MM.1S (cell line): Measurements from ENCODE around the gene LRRC10B.

Experiments
- DNase-seq: peaks from one replicate; pipeline ENCODE4 v3.0.0-alpha.2; 2015
- H2AFZ ChIP-seq: fragments of 300-600 bp; sonication (generic); 2 replicates; pipeline ENCODE4 v1.6.0; 2016; ENCODE audit warnings: antibody characterized with exemption, low read length
- H3F3A ChIP-seq: fragments of 300-600 bp; sonication (generic); 2 replicates; pipeline ENCODE4 v1.6.1; 2016; ENCODE audit warnings: mild to moderate bottlenecking, antibody characterized with exemption, low read length, moderate library complexity, mixed read lengths; ENCODE audit not compliant: insufficient read depth
- H3K27ac ChIP-seq: fragments of 300-600 bp; sonication (generic); 2 replicates; pipeline ENCODE4 v1.5.1; 2016; ENCODE audit warnings: mild to moderate bottlenecking, low read length
- H3K27me3 ChIP-seq: fragments of 300-600 bp; sonication (generic); replicated peaks from 2 replicates; pipeline ENCODE4 v1.6.0; 2016; ENCODE audit warnings: low read length; ENCODE audit not compliant: insufficient read depth
- H3K36me3 ChIP-seq: fragments of 300-600 bp; sonication (generic); replicated peaks from 2 replicates; pipeline ENCODE4 v1.6.1; 2016; ENCODE audit warnings: mild to moderate bottlenecking, low read length, mixed read lengths; ENCODE audit not compliant: insufficient read depth
- H3K4me1 ChIP-seq: fragments of 300-600 bp; sonication (generic); 2 replicates; pipeline ENCODE4 v1.6.1; 2016; ENCODE audit warnings: low read length, mixed read lengths
- H3K4me2 ChIP-seq: fragments of 300-600 bp; sonication (generic); 2 replicates; pipeline ENCODE4 v1.6.0; 2016; ENCODE audit warnings: low read depth, low read length
- H3K4me3 ChIP-seq: fragments of 300-600 bp; sonication (generic); 2 replicates; pipeline ENCODE4 v1.5.1; 2016; ENCODE audit warnings: low read length, mixed read lengths
- H3K79me2 ChIP-seq: fragments of 300-600 bp; sonication (generic); 2 replicates; pipeline ENCODE4 v1.6.1; 2016; ENCODE audit warnings: mixed run types, low read length, mixed read lengths
- H3K9ac ChIP-seq: fragments of 300-600 bp; sonication (generic); 2 replicates; pipeline ENCODE4 v1.6.1; 2016; ENCODE audit warnings: low read length, mixed read lengths
- H3K9me2 ChIP-seq: fragments of 300-600 bp; sonication (generic); replicated peaks from 2 replicates; pipeline ENCODE4 v1.6.1; 2016; ENCODE audit warnings: mild to moderate bottlenecking, low read length, mixed read lengths; ENCODE audit not compliant: insufficient read depth
- H3K9me3 ChIP-seq: fragments of 300-600 bp; sonication (generic); replicated peaks from 2 replicates; pipeline ENCODE4 v1.6.1; 2016; ENCODE audit warnings: mild to moderate bottlenecking, low read length, mixed read lengths; ENCODE audit not compliant: insufficient read depth
- H4K20me1 ChIP-seq: fragments of 300-600 bp; sonication (generic); 2 replicates; pipeline ENCODE4 v1.6.1; 2016; ENCODE audit warnings: mild to moderate bottlenecking, low read length, moderate library complexity, mixed read lengths; ENCODE audit not compliant: insufficient read depth
- EZH2 ChIP-seq: fragments of 300-600 bp; sonication (generic); optimal IDR thresholded peaks from 2 replicates; pipeline ENCODE3; 2017; ENCODE audit warnings: low read depth, mild to moderate bottlenecking, antibody characterized with exemption, low read length, mixed read lengths
- EZH2phosphoT487 ChIP-seq: fragments of 300-600 bp; sonication (generic); IDR thresholded peaks from 2 replicates; pipeline ENCODE4 v1.6.1; 2018; ENCODE audit warnings: antibody characterized with exemption, low read length
- TF ChIP-seq, protein P1 (sequence below): fragments of 300-600 bp; sonication (generic); IDR thresholded peaks from 2 replicates; pipeline ENCODE4 v1.5.1; 2016; ENCODE audit warnings: antibody characterized with exemption, low read length, mixed read lengths

LRRC10B gene

DNA sequence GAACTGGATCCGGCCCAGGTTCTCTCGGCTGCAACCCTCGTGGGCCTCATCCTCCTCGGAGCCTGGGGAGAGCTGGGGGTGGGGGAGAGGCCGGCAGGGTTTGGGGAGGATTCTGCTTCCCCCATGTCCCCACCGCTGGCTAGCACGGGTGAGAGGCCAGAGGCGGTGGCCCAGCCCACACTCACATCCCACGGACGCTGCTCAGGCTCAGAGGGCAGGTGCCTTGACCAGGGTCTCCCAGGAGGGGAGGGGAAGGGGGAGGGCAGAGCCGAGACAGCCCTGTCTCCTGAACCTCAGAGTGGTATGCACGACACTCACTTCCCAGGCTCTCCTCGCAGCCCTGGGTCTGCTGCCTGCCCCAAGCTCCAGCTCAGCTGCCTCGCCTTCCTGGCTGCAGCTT lies 19.6 kb downstream of the LRRC10B start:
- Histone ChIP-seq H3K9ac (no peak overlapping the region), H3K4me2 (no peak overlapping the region), H4K20me1 (no peaks in the 10 kb centered on the region), H3K79me2 (no peaks in the 10 kb centered on the region), H3K4me1 (no peaks in the 10 kb centered on the region), H3K4me3 (no peak overlapping the region), H3F3A (no peaks in the 10 kb centered on the region), H3K36me3 (no peaks in the 10 kb centered on the region), H3K9me3 (no peaks in the 10 kb centered on the region), H2AFZ (no peak overlapping the region), H3K27ac (no peak overlapping the region), H3K27me3 (peaks cover 98% of the 10 kb centered on the region), H3K9me2 (no peaks in the 10 kb centered on the region)
- no peak for DNase-seq
- TF ChIP-seq EZH2 (no peak), EZH2phosphoT487 (no peak)
- TF ChIP-seq, protein P1, sequence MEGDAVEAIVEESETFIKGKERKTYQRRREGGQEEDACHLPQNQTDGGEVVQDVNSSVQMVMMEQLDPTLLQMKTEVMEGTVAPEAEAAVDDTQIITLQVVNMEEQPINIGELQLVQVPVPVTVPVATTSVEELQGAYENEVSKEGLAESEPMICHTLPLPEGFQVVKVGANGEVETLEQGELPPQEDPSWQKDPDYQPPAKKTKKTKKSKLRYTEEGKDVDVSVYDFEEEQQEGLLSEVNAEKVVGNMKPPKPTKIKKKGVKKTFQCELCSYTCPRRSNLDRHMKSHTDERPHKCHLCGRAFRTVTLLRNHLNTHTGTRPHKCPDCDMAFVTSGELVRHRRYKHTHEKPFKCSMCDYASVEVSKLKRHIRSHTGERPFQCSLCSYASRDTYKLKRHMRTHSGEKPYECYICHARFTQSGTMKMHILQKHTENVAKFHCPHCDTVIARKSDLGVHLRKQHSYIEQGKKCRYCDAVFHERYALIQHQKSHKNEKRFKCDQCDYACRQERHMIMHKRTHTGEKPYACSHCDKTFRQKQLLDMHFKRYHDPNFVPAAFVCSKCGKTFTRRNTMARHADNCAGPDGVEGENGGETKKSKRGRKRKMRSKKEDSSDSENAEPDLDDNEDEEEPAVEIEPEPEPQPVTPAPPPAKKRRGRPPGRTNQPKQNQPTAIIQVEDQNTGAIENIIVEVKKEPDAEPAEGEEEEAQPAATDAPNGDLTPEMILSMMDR, result no peak

- H3K27ac ChIP-seq, result no peak overlapping the region
- H3F3A ChIP-seq, result no peaks in the 10 kb centered on the region
- H3K9me3 ChIP-seq, result no peaks in the 10 kb centered on the region
- no peak overlapping the region for H3K4me2 ChIP-seq
- peaks cover 97% of the 10 kb centered on the region for H3K27me3 ChIP-seq
- no peaks in the 10 kb centered on the region for H3K9me2 ChIP-seq
- no peaks in the 10 kb centered on the region for H4K20me1 ChIP-seq
- no peak overlapping the region for H3K9ac ChIP-seq
- H3K4me1 ChIP-seq, result no peaks in the 10 kb centered on the region
- no peak overlapping the region for H2AFZ ChIP-seq
- no peaks in the 10 kb centered on the region for H3K36me3 ChIP-seq
- no peaks in the 10 kb centered on the region for H3K79me2 ChIP-seq
- DNase-seq, result no peak
- H3K4me3 ChIP-seq, result no peak overlapping the region
- TF ChIP-seq, protein P1, result no peak
- TF ChIP-seq EZH2, result no peak
- TF ChIP-seq EZH2phosphoT487, result no peak
Observed at GRCh38 chr11:61529537-61530225, 21.1 kb downstream of the LRRC10B start.

DNA sequence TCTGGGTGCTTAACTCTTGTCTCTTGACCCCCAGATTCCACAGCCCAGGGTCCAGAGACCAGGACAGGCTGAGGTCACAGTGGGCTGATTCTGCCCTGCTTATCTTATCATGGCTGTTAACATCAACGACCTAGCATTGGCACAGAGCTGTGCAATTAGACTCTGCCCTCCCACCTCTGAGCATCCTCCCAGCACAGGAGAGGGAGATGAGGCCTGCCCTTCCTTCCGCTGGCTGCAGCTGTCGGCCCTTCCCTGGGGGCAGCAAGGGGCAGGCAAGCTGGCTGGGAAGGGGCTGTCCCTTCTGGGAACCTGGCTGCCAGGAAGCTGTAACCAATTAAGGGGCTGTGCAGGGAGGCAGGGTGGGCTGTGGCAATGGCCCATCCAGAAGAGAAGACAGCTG lies 22.5 kb downstream of the LRRC10B start:
- Histone ChIP-seq H4K20me1 (no peaks in the 10 kb centered on the region), H3K9me3 (no peaks in the 10 kb centered on the region), H3K9me2 (no peaks in the 10 kb centered on the region), H3K9ac (no peak overlapping the region), H3K36me3 (no peaks in the 10 kb centered on the region), H3K4me2 (no peak overlapping the region), H3K4me1 (no peaks in the 10 kb centered on the region), H3K4me3 (no peak overlapping the region), H3K27me3 (peaks cover 97% of the 10 kb centered on the region), H3F3A (no peaks in the 10 kb centered on the region), H3K79me2 (no peaks in the 10 kb centered on the region), H3K27ac (no peak overlapping the region), H2AFZ (no peak overlapping the region)
- TF ChIP-seq EZH2phosphoT487 (no peak), EZH2 (no peak)
- TF ChIP-seq, protein P1, result no peak
- no peak for DNase-seq
